ENCODE data around the gene RAD51B.

Gene RAD51B

GRCh38 chr14:68050177-68050576 is 230.6 kb downstream of the RAD51B start:
- no peak overlapping the region for H3K27ac ChIP-seq (ENCODE audit: low read depth, low read length)
- H3K4me3 ChIP-seq (ENCODE audit: low read depth in 1 of 2, low read length in 2 of 2), result no peak overlapping the region
- no peaks in the 10 kb centered on the region for H3K36me3 ChIP-seq (ENCODE audit: control insufficient read depth in 1 of 2, insufficient read depth in 2 of 2, low read length in 2 of 2)
- no peaks in the 10 kb centered on the region for H3K27me3 ChIP-seq (ENCODE audit: control insufficient read depth in 1 of 2, insufficient read depth in 2 of 2, low read length in 2 of 2)
- no peak overlapping the region for H3K9ac ChIP-seq (ENCODE audit: low read depth in 1 of 2, low read length in 2 of 2)
- H3K4me1 ChIP-seq (ENCODE audit: control insufficient read depth in 1 of 2, insufficient read depth in 2 of 2, low read length in 2 of 2), result no peaks in the 10 kb centered on the region
- H3K9me3 ChIP-seq (ENCODE audit: control insufficient read depth in 1 of 2, low read length in 2 of 2), result no peaks in the 10 kb centered on the region

- no peaks in the 10 kb centered on the region for H3K36me3 ChIP-seq (ENCODE audit: control insufficient read depth in 1 of 2, insufficient read depth in 2 of 2, low read length in 2 of 2)
Measured at GRCh38 chr14:68051146-68051545, 231.6 kb downstream of the RAD51B start.

GRCh38 chr14:68060198-68060597 is 240.6 kb downstream of the RAD51B start:
- peaks cover 0 to 2% of the 10 kb centered on the region in 2 donors for H3K9me3 ChIP-seq (ENCODE audit: control insufficient read depth in 1 of 2, low read length in 2 of 2)
- H3K4me1 ChIP-seq (ENCODE audit: control insufficient read depth in 1 of 2, insufficient read depth in 2 of 2, low read length in 2 of 2), result no peaks in the 10 kb centered on the region
- H3K27ac ChIP-seq (ENCODE audit: low read depth, low read length), result no peak overlapping the region
- no peak overlapping the region for H3K4me3 ChIP-seq (ENCODE audit: low read depth in 1 of 2, low read length in 2 of 2)
- H3K36me3 ChIP-seq (ENCODE audit: control insufficient read depth in 1 of 2, insufficient read depth in 2 of 2, low read length in 2 of 2), result no peaks in the 10 kb centered on the region
- no peak overlapping the region for H3K9ac ChIP-seq (ENCODE audit: low read depth in 1 of 2, low read length in 2 of 2)
- H3K27me3 ChIP-seq (ENCODE audit: control insufficient read depth in 1 of 2, insufficient read depth in 2 of 2, low read length in 2 of 2), result no peaks in the 10 kb centered on the region

More at GRCh38 chr14:68051146-68051545, 231.6 kb downstream of the RAD51B start:
- Histone ChIP-seq H3K4me1 (ENCODE audit: control insufficient read depth in 1 of 2, insufficient read depth in 2 of 2, low read length in 2 of 2) (no peaks in the 10 kb centered on the region), H3K4me3 (ENCODE audit: low read depth in 1 of 2, low read length in 2 of 2) (no peak overlapping the region), H3K27ac (ENCODE audit: low read depth, low read length) (no peak overlapping the region), H3K9me3 (ENCODE audit: control insufficient read depth in 1 of 2, low read length in 2 of 2) (no peaks in the 10 kb centered on the region), H3K9ac (ENCODE audit: low read depth in 1 of 2, low read length in 2 of 2) (no peak overlapping the region), H3K27me3 (ENCODE audit: control insufficient read depth in 1 of 2, insufficient read depth in 2 of 2, low read length in 2 of 2) (no peaks in the 10 kb centered on the region)

- Histone ChIP-seq H3K27me3 (ENCODE audit: control insufficient read depth in 1 of 2, insufficient read depth in 2 of 2, low read length in 2 of 2) (no peaks in the 10 kb centered on the region), H3K36me3 (ENCODE audit: control insufficient read depth in 1 of 2, insufficient read depth in 2 of 2, low read length in 2 of 2) (no peaks in the 10 kb centered on the region), H3K27ac (ENCODE audit: low read depth, low read length) (no peak overlapping the region), H3K9ac (ENCODE audit: low read depth in 1 of 2, low read length in 2 of 2) (no peak overlapping the region), H3K9me3 (ENCODE audit: control insufficient read depth in 1 of 2, low read length in 2 of 2) (peaks cover 0 to 2% of the 10 kb centered on the region in 2 donors), H3K4me1 (ENCODE audit: control insufficient read depth in 1 of 2, insufficient read depth in 2 of 2, low read length in 2 of 2) (no peaks in the 10 kb centered on the region), H3K4me3 (ENCODE audit: low read depth in 1 of 2, low read length in 2 of 2) (no peak overlapping the region)
Measured at GRCh38 chr14:68062651-68063050, 243.1 kb downstream of the RAD51B start.

GRCh38 chr14:68065322-68065721 is 245.7 kb downstream of the RAD51B start:
- H3K4me3 ChIP-seq (ENCODE audit: low read depth in 1 of 2, low read length in 2 of 2), result no peak overlapping the region
- H3K9me3 ChIP-seq (ENCODE audit: control insufficient read depth in 1 of 2, low read length in 2 of 2), result peaks cover 2 to 11% of the 10 kb centered on the region in 2 donors
- H3K27me3 ChIP-seq (ENCODE audit: control insufficient read depth in 1 of 2, insufficient read depth in 2 of 2, low read length in 2 of 2), result no peaks in the 10 kb centered on the region
- H3K4me1 ChIP-seq (ENCODE audit: control insufficient read depth in 1 of 2, insufficient read depth in 2 of 2, low read length in 2 of 2), result no peaks in the 10 kb centered on the region
- no peak overlapping the region for H3K27ac ChIP-seq (ENCODE audit: low read depth, low read length)
- no peak overlapping the region for H3K9ac ChIP-seq (ENCODE audit: low read depth in 1 of 2, low read length in 2 of 2)
- H3K36me3 ChIP-seq (ENCODE audit: control insufficient read depth in 1 of 2, insufficient read depth in 2 of 2, low read length in 2 of 2), result no peaks in the 10 kb centered on the region

GRCh38 chr14:68074765-68075381 is 255.3 kb downstream of the RAD51B start:
- H3K36me3 ChIP-seq (ENCODE audit: control insufficient read depth in 1 of 2, insufficient read depth in 2 of 2, low read length in 2 of 2), result no peaks in the 10 kb centered on the region
- no peak overlapping the region for H3K27ac ChIP-seq (ENCODE audit: low read depth, low read length)
- no peaks in the 10 kb centered on the region for H3K27me3 ChIP-seq (ENCODE audit: control insufficient read depth in 1 of 2, insufficient read depth in 2 of 2, low read length in 2 of 2)

GRCh38 chr14:68075382-68076029 is 255.9 kb downstream of the RAD51B start:
- H3K36me3 ChIP-seq (ENCODE audit: control insufficient read depth in 1 of 2, insufficient read depth in 2 of 2, low read length in 2 of 2), result no peaks in the 10 kb centered on the region
- no peaks in the 10 kb centered on the region for H3K4me1 ChIP-seq (ENCODE audit: control insufficient read depth in 1 of 2, insufficient read depth in 2 of 2, low read length in 2 of 2)
- no peak overlapping the region for H3K27ac ChIP-seq (ENCODE audit: low read depth, low read length)
- H3K27me3 ChIP-seq (ENCODE audit: control insufficient read depth in 1 of 2, insufficient read depth in 2 of 2, low read length in 2 of 2), result no peaks in the 10 kb centered on the region
- H3K9me3 ChIP-seq (ENCODE audit: control insufficient read depth in 1 of 2, low read length in 2 of 2), result peaks cover 3 to 16% of the 10 kb centered on the region in 2 donors
- no peak overlapping the region for H3K4me3 ChIP-seq (ENCODE audit: low read depth in 1 of 2, low read length in 2 of 2)
- H3K9ac ChIP-seq (ENCODE audit: low read depth in 1 of 2, low read length in 2 of 2), result no peak overlapping the region

More at GRCh38 chr14:68074765-68075381, 255.3 kb downstream of the RAD51B start:
- Histone ChIP-seq H3K4me1 (ENCODE audit: control insufficient read depth in 1 of 2, insufficient read depth in 2 of 2, low read length in 2 of 2) (no peaks in the 10 kb centered on the region), H3K9ac (ENCODE audit: low read depth in 1 of 2, low read length in 2 of 2) (no peak overlapping the region), H3K4me3 (ENCODE audit: low read depth in 1 of 2, low read length in 2 of 2) (no peak overlapping the region), H3K9me3 (ENCODE audit: control insufficient read depth in 1 of 2, low read length in 2 of 2) (peaks cover 3 to 23% of the 10 kb centered on the region in 2 donors)

GRCh38 chr14:68076451-68076850 is 256.9 kb downstream of the RAD51B start:
- no peaks in the 10 kb centered on the region for H3K27me3 ChIP-seq (ENCODE audit: control insufficient read depth in 1 of 2, insufficient read depth in 2 of 2, low read length in 2 of 2)
- H3K4me1 ChIP-seq (ENCODE audit: control insufficient read depth in 1 of 2, insufficient read depth in 2 of 2, low read length in 2 of 2), result no peaks in the 10 kb centered on the region
- no peak overlapping the region for H3K4me3 ChIP-seq (ENCODE audit: low read depth in 1 of 2, low read length in 2 of 2)
- no peak overlapping the region for H3K27ac ChIP-seq (ENCODE audit: low read depth, low read length)
- no peaks in the 10 kb centered on the region for H3K36me3 ChIP-seq (ENCODE audit: control insufficient read depth in 1 of 2, insufficient read depth in 2 of 2, low read length in 2 of 2)
- no peak overlapping the region for H3K9ac ChIP-seq (ENCODE audit: low read depth in 1 of 2, low read length in 2 of 2)
- peaks cover 0 to 13% of the 10 kb centered on the region in 2 donors for H3K9me3 ChIP-seq (ENCODE audit: control insufficient read depth in 1 of 2, low read length in 2 of 2)

GRCh38 chr14:68079941-68080697 is 260.5 kb downstream of the RAD51B start:
- Histone ChIP-seq H3K36me3 (ENCODE audit: control insufficient read depth in 1 of 2, insufficient read depth in 2 of 2, low read length in 2 of 2) (no peaks in the 10 kb centered on the region), H3K27me3 (ENCODE audit: control insufficient read depth in 1 of 2, insufficient read depth in 2 of 2, low read length in 2 of 2) (no peaks in the 10 kb centered on the region), H3K9me3 (ENCODE audit: control insufficient read depth in 1 of 2, low read length in 2 of 2) (no peaks in the 10 kb centered on the region), H3K4me3 (ENCODE audit: low read depth in 1 of 2, low read length in 2 of 2) (no peak overlapping the region), H3K9ac (ENCODE audit: low read depth in 1 of 2, low read length in 2 of 2) (no peak overlapping the region), H3K4me1 (ENCODE audit: control insufficient read depth in 1 of 2, insufficient read depth in 2 of 2, low read length in 2 of 2) (no peaks in the 10 kb centered on the region), H3K27ac (ENCODE audit: low read depth, low read length) (no peak overlapping the region)

- H3K4me3 ChIP-seq (ENCODE audit: low read depth in 1 of 2, low read length in 2 of 2), result no peak overlapping the region
- no peak overlapping the region for H3K9ac ChIP-seq (ENCODE audit: low read depth in 1 of 2, low read length in 2 of 2)
- H3K36me3 ChIP-seq (ENCODE audit: control insufficient read depth in 1 of 2, insufficient read depth in 2 of 2, low read length in 2 of 2), result no peaks in the 10 kb centered on the region
- H3K4me1 ChIP-seq (ENCODE audit: control insufficient read depth in 1 of 2, insufficient read depth in 2 of 2, low read length in 2 of 2), result no peaks in the 10 kb centered on the region
- no peak overlapping the region for H3K27ac ChIP-seq (ENCODE audit: low read depth, low read length)
- no peaks in the 10 kb centered on the region for H3K27me3 ChIP-seq (ENCODE audit: control insufficient read depth in 1 of 2, insufficient read depth in 2 of 2, low read length in 2 of 2)
- no peaks in the 10 kb centered on the region for H3K9me3 ChIP-seq (ENCODE audit: control insufficient read depth in 1 of 2, low read length in 2 of 2)
Measured at GRCh38 chr14:68081489-68081888, 261.9 kb downstream of the RAD51B start.
